Hematopoietic multipotent progenitor cell treated with erythropoietin and hydrocortisone succinate and interleukin-3 and kit ligand, for 4 days (in vitro differentiated cells): ENCODE data around the gene COL4A1.

Experiments
- DNase-seq: peaks from one replicate; pipeline ENCODE4 v3.0.0-alpha.2; 2015

Gene COL4A1

DNA sequence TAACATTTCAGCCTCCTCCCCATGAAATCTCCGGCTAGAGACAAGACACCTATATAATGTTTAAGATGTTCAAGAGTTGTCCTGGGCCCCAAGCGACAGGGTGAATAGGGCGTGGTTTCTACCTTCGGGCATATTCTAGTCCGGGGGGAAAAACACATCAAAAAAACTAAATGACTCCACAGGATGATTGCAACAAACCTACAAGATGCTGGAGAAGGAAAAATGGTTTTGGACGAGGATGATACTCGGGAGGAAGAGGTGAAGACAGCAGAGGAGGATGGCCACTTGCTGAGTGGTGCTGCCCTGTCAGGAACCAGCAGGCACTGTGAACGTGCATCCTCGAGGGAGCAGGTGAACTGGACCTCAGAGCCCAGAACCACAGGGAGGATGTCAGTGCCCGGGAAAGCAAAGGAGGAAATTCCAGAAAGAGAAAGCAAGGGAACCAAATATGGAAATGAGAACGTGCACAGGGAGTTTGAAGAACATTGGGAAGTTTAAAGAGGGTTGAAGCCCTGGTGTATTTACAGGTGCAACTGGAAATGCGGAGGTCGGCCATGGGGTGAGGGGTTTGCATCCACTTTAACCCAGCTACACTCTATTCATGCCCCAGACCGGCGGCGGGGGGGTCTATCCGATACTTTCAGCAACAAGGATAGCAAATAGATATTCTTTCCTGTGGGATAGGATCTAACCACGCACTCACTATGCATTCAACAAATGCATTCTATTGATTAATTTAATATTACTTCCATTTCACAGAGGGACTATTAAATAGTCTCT, 50.6 kb downstream of the COL4A1 start:
- no peak for DNase-seq

GRCh38 chr13:110254751-110255553, 52.0 kb downstream of the COL4A1 start:
- DNase-seq = no peak

- DNase-seq = no peak
Measured at GRCh38 chr13:110254151-110254679, 52.7 kb downstream of the COL4A1 start.

DNA sequence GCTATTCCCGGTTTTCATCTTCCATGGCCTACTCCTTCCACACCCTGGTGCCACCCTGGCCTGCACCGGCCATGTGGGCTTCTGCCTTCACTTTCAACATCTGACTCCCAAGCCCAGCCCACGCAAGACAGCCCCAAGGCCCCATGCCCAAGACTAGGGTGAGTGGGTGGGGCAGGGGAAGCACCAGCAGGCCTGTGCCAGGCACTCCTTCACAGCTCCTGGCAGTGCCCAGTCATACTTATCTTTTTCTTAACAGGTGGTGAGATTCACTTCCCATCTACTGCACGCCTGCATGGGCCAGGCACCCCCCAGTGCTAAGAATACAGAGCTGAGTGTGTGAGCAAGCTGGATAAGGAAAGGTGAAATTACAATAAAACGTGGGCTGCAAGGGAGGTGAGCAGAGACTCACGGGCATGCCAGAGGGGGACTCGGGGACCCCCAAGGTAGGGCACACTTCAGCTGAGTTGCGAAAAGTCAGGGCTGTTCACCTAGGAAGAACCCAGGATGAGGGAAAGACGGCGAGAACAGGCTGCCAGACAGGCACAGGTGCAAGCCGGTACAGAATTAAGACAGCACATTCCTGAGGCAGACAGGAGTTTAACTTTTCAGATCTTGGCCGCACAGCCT, 55.7 kb downstream of the COL4A1 start:
- no peak for DNase-seq

DNA sequence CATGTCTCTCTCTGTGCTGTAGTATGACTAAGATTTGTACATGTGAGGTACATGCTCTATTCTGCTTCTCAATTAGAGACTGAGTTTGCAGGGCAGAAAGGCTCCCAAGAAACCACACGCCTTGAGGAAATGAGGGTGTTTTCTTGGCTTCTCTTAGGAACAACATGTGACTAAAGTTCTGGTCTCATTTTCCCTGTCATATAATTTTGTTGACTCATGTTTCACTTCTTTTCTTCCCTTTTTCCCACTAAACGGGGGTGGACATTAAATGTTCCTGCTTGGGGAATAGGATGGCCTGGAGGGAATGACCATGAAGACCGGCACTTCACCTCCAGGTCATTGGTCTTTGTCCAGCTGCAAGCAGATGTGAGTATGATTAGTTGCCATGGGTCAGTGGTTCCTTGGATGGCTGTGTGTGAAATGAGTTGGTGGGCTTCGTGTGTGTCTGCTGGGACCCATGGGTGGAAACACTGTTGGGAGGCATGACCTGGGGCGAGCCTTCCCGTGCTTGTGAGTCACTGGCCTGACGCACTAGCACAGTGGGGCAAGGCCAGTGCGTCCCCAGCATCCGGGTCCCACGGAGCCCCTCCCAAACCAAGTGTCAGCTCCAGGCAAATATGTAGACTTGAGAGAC, 56.6 kb downstream of the COL4A1 start:
- no peak for DNase-seq

DNA sequence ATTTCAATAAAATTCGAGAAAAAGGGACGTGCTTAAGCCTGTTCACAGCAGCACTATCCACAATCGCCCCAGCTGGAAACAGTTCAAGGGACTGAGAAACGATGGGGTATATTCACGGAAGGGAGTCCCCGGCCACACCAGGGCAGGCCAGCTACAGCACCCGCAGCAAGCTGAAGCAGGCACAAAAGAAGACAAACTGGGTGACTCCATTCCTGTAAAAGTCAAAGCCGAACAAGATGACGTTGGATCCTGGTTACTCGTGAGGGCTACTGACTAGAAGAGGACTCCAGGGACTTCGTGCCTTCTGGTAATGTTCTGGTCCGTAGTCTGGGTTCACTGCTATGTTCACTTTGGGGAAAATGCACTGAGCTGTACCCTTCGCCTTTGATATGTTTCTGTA, 57.6 kb downstream of the COL4A1 start:
- DNase-seq = no peak

DNA sequence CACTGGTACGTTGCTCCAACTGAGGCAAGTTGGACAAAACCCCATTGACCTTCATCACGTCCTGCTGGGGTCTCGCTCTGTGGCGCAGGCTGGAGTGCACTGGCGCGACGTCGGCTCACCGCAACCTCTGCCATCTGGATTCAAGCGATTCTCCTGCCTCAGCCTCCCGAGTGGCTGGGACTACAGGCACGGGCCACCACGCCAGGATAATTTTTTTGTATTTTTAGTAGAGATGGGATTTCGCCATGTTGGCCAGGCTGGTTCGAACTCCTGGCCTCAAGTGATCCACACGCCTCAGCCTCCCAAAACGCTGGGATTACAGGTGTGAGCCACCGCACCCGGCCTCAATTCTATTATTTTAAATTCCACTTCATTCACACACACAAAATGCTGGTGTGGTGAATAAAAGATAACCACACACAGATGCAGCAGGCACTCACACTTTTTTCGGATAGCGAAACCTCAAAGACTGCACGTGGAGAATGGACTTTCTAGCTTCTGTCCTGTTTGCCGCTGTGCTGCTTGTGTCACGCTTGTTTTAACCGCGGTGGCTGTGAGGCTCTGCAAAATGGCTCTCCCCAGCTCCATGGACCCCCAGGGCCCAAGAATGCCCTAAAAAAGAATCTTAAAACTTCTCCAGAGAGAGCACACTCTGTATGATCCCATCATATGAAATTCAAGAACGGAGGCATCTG, 58.4 kb downstream of the COL4A1 start:
- DNase-seq = no peak

DNA sequence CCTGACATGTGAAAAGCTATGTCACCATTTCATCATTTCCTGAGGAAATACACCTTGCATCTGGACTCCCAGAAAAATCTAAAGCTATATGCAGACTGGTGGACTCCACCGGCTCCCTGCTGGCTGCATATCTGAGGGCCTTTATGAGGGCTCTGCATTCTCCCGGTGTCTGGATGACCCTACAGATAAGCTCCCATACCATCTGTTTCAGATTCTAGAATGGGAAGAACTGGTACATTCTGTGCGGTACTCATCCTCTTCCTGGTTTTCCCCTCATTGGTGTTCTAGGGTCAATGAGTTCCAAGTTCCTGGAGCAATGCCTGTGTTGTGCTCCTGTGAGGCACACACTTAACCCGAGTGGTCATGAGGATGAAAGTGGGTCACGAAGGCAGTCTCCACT, 60.4 kb downstream of the COL4A1 start:
- no peak for DNase-seq

GRCh38 chr13:110245416-110245899, 61.5 kb downstream of the COL4A1 start:
- no peak for DNase-seq

DNA sequence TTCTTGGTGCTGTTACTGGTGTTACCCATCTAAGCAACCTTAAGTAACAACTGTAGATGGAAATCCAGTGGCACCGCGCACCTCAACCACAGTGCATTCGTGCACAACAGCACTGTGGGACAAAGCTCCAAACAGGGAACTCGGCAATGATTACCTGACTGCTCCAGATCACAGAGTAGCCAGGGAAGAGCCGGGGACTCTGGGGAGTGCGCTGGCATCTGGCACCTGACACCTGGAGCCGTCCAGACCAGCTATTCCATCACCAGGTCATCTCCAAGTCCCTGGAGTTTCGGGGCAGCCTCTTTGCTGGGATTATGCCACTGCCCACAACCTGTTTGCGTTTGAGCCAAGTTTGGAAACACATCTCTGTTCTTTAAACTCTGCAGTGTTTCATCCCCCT, 62.0 kb downstream of the COL4A1 start:
- no peak for DNase-seq

- no peak for DNase-seq
Measured at GRCh38 chr13:110244071-110244830, 62.7 kb downstream of the COL4A1 start.

- no peak for DNase-seq
Measured at GRCh38 chr13:110242615-110243014, 64.3 kb downstream of the COL4A1 start.

- DNase-seq = no peak
Measured at GRCh38 chr13:110240943-110241342, 66.0 kb downstream of the COL4A1 start.

GRCh38 chr13:110240352-110240751, 66.6 kb downstream of the COL4A1 start:
- DNase-seq = no peak

GRCh38 chr13:110239280-110240125, 67.5 kb downstream of the COL4A1 start:
- peak; percentile 9 for DNase-seq

DNA sequence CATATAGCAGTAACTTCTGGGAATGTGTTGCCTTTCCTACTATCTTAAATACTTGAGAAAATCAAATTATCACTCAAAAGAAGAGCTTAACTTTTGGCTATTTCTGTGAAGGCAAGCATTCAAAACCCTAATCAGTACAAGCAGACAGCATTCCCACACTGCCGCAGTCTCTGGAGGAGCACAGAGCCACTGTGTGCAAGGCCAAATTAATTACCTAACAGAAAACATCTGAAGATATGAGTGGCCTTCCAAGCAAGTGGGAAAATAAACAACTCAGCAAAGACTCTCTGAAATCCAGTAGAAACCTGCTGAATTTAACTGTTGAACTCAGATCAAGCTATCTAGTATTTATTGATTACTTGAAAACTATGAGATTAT, 68.2 kb downstream of the COL4A1 start:
- DNase-seq = no peak

DNA sequence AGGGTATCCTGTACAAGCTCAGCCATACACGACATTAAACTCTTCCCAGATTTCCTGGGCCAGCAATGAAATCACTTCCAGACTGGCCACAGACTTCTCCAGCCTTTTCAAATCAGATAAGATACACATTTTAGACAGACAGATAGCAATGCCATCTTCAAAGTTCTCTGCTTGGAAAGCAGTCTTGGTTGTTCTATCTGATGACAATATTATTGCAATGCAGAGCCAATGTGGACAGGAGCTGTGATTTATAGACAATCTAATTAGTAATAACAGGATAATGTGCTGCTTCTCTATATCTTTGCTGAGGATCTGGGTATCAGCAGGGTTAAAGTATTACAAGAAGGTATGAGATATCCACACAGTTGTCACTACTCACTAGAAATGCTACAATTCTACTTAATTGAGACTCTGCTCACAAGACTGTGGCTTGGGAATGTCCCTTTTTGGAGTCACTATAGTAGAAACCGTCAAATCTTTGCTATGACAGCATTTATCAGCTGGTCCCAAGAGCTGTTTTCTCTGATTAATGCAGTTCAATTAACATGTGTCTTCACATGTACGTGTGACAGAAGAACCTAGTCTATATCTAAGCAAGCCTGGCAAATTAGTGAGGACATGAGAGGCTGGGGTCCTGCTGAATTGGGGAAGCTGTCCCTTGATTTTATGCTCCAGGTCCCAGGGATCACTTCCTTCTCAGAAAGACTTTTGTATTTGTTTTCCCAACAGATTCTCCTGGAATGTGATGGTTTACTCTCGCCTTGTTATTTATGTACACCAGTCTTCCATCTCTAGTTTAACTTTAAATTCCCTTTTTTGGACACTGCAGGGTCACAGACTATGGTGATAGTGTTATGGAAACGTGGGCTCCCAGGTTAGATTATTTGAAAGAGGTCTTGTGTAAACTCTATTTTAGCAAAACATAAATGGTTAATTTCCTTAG, 68.8 kb downstream of the COL4A1 start:
- DNase-seq = no peak

GRCh38 chr13:110236831-110237261, 70.1 kb downstream of the COL4A1 start:
- DNase-seq = no peak

DNA sequence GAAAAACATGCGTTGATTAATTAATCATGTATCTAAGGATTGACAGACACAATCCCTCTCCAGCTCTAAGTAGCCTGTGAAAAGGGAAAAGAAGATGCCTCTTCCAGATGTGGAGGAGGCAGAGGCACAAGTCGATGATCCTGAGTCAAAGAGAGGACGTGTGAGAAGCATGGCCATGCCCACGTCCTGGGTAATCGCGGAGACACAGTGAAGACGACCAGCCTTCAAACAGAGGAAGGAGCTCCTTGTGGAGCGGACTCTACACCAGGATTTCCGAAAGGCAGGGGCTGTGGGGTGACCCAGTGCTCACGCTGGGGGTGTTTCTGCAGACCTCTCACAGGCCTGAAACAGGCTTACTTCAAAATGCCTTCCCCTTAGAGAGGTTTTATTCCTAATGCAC, 70.5 kb downstream of the COL4A1 start:
- DNase-seq = no peak
